Measurements from ENCODE around the gene ATXN7L1. TPM values are rescaled to one million over a fixed set of nuclear protein-coding genes. Genes with fewer than 3 reads are reported as not detected.
A peak's percentile ranks its signal among the peaks of the same experiment; 100 is the strongest.

ATXN7L1 gene
- total and polyA plus RNA-seq, 2 donors (not counting 1 experiment from before 2014, with no cell fraction given), result 7.1 to 40.6 TPM

- H3K4me3 ChIP-seq (ENCODE audit: control extremely low read depth in 1 of 5, extremely low read depth in 1 of 5, insufficient read depth in 1 of 5, low read depth in 2 of 5, low read length in 4 of 5), result peak overlapping the region; percentile 48 to 82 (median 65)
- ATAC-seq (ENCODE audit: low read depth), result peak; percentile 44
- H3K27me3 ChIP-seq (replicated peaks in 1 of 4; ENCODE audit: control extremely low read depth in 1 of 4, control insufficient read depth in 3 of 4, insufficient read depth in 4 of 4, low read length in 3 of 4), result no peaks in the 10 kb centered on the region
- H4K20me1 ChIP-seq (ENCODE audit: control insufficient read depth, insufficient read depth, low read length, poor library complexity, severe bottlenecking), result no peaks in the 10 kb centered on the region
- H3K9ac ChIP-seq (ENCODE audit: low read length), result peak overlapping the region; percentile 67
- TF ChIP-seq EZH2 (IDR thresholded peaks at IDR 0.05; ENCODE audit: borderline replicate concordance, insufficient read depth, low read depth, low read length, poor library complexity, severe bottlenecking) (no peak), CTCF (IDR thresholded peaks at IDR 0.05) (no peak)
- 3% methylated on average over 19 of the region's 25 CpGs for WGBS (ENCODE audit: insufficient coverage)
- H3K9me3 ChIP-seq (ENCODE audit: control extremely low read depth in 1 of 3, control insufficient read depth in 2 of 3, insufficient read depth in 1 of 3, low read length in 2 of 3), result no peaks in the 10 kb centered on the region
- Mint-ChIP-seq H3K27me3 (no peaks in the 10 kb centered on the region), H3K27ac (peak overlapping the region; percentile 94), H3K4me3 (peak overlapping the region; percentile 96), H3K4me1 (peaks cover 57% of the 10 kb centered on the region), H3K9me3 (ENCODE audit: insufficient read depth) (no peaks in the 10 kb centered on the region)
- H3K4me2 ChIP-seq (replicated peaks; ENCODE audit: low read depth, low read length, poor library complexity, severe bottlenecking), result peak overlapping the region; percentile 78
- peaks cover 51% of the 10 kb centered on the region for H3K79me2 ChIP-seq (ENCODE audit: control insufficient read depth, insufficient read depth, low read length)
- H3K4me1 ChIP-seq (ENCODE audit: control insufficient read depth in 2 of 2, insufficient read depth in 2 of 2, low read length in 2 of 2), result peaks cover 37 to 45% of the 10 kb centered on the region in 2 donors
- H2AFZ ChIP-seq (ENCODE audit: insufficient read depth, low read depth, low read length, poor library complexity, severe bottlenecking), result peak overlapping the region; percentile 81
- H3K27ac ChIP-seq (ENCODE audit: low read length in 2 of 2), result peak overlapping the region; percentile 56 to 70
- DNase-seq, result peak; percentile 70
- POLR2A ChIA-PET, result no interaction called here
- peaks cover 0 to 2% of the 10 kb centered on the region in 2 experiments for H3K36me3 ChIP-seq (replicated peaks in 1 of 2; ENCODE audit: control extremely low read depth in 1 of 2, control insufficient read depth in 1 of 2, extremely low read depth in 1 of 2, insufficient read depth in 2 of 2, low read length in 1 of 2)
- intact Hi-C loops (cut with micrococcal nuclease), result loop anchor here (5.0 to 10.0 kb wide), 2 partner anchors 608 to 1486 kb away; partner anchors contain the start of gene HBP1
- CTCF ChIA-PET, result interaction anchor here (1.2 to 3.3 kb wide), 5 partner anchors 10 to 475 kb away, joined by 3 to 22 read pairs (median 11); no protein-coding TSS in a partner anchor
Measured at GRCh38 chr7:105678811-105679495, 197.4 kb downstream of the ATXN7L1 start.
